Measurements from ENCODE around the gene FER.

DNA sequence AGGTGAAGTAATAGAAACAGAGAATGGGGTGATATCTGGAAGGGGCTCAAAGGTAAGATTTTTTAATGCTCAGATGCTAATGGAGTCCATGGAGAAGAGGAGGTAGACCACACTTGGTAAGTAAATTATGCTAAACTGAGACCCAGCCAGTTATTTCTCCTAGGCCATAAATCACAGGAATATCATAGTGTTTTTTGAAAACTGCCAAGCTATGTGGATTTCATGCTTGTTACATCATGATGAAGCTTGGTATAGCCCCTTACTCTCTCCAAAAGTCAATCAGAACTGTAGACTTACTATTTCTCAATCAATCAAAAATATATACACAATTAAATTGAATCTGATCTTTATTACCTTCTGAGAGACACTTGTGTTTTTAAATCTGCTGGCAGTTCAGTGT, 409.2 kb downstream of the FER start:
- TF ChIP-seq, protein P1, sequence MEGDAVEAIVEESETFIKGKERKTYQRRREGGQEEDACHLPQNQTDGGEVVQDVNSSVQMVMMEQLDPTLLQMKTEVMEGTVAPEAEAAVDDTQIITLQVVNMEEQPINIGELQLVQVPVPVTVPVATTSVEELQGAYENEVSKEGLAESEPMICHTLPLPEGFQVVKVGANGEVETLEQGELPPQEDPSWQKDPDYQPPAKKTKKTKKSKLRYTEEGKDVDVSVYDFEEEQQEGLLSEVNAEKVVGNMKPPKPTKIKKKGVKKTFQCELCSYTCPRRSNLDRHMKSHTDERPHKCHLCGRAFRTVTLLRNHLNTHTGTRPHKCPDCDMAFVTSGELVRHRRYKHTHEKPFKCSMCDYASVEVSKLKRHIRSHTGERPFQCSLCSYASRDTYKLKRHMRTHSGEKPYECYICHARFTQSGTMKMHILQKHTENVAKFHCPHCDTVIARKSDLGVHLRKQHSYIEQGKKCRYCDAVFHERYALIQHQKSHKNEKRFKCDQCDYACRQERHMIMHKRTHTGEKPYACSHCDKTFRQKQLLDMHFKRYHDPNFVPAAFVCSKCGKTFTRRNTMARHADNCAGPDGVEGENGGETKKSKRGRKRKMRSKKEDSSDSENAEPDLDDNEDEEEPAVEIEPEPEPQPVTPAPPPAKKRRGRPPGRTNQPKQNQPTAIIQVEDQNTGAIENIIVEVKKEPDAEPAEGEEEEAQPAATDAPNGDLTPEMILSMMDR (IDR thresholded peaks at IDR 0.05) = no peak
- no peak for TF ChIP-seq POLR2A (IDR thresholded peaks at IDR 0.05)
